Stimulated activated naive CD8-positive, alpha-beta T cell treated with anti-CD3 and anti-CD28 coated beads, Interleukin-15, Interleukin-2, amounts not matched to agents 100 U/mL and 50 U/mL, for 24 hours (primary cell): ENCODE data around the gene ATAD3C.
"Not testable (repeated sequence)": the region's sequence is repeated elsewhere in the genome, so short reads cannot be mapped to it uniquely, and the experiment has no call there.

Experiments used
- ATAC-seq: fragments of 150-1000 bp; cut with Tn5 transposase; one replicate; pipeline ENCODE4 v1.10.0; 2021
- DNase-seq: peaks from one replicate; pipeline ENCODE4 v3.0.0; 2021

Gene ATAD3C

GRCh38 chr1:1476011-1476410 is 26.5 kb downstream of the ATAD3C start:
- DNase-seq, ATAC-seq: not testable (repeated sequence)

- ATAC-seq (no peak), DNase-seq (no peak)
Measured at GRCh38 chr1:1477206-1477605, 27.7 kb downstream of the ATAD3C start.

GRCh38 chr1:1479547-1480487 is 30.3 kb downstream of the ATAD3C start:
- ATAC-seq = no peak

GRCh38 chr1:1480488-1480867 is 31.0 kb downstream of the ATAD3C start:
- ATAC-seq, DNase-seq: not testable (repeated sequence)

More at GRCh38 chr1:1479547-1480487, 30.3 kb downstream of the ATAD3C start:
- DNase-seq = no peak

- ATAC-seq, DNase-seq: not testable (repeated sequence)
Measured at GRCh38 chr1:1481811-1482210, 32.3 kb downstream of the ATAD3C start.

GRCh38 chr1:1482856-1483255 is 33.4 kb downstream of the ATAD3C start:
- no peak for ATAC-seq
- no peak for DNase-seq

- no peak for DNase-seq
- ATAC-seq = no peak
Measured at GRCh38 chr1:1483714-1484113, 34.2 kb downstream of the ATAD3C start.

- peak; percentile 10 for ATAC-seq
- not testable (repeated sequence) for DNase-seq
Measured at GRCh38 chr1:1484976-1485750, 35.7 kb downstream of the ATAD3C start.

GRCh38 chr1:1485755-1486317 is 36.3 kb downstream of the ATAD3C start:
- ATAC-seq, DNase-seq: not testable (repeated sequence)

GRCh38 chr1:1487701-1488100 is 38.2 kb downstream of the ATAD3C start:
- ATAC-seq = no peak

GRCh38 chr1:1489231-1489630 is 39.7 kb downstream of the ATAD3C start:
- DNase-seq (no peak), ATAC-seq (no peak)

More at GRCh38 chr1:1487701-1488100, 38.2 kb downstream of the ATAD3C start:
- DNase-seq = no peak

GRCh38 chr1:1489861-1490260 is 40.4 kb downstream of the ATAD3C start:
- DNase-seq (no peak), ATAC-seq (no peak)

- no peak for DNase-seq
- no peak for ATAC-seq
Measured at GRCh38 chr1:1490633-1491230, 41.2 kb downstream of the ATAD3C start.

- DNase-seq = no peak
Measured at GRCh38 chr1:1491601-1492000, 42.1 kb downstream of the ATAD3C start.

GRCh38 chr1:1494311-1494710 is 44.8 kb downstream of the ATAD3C start:
- DNase-seq, ATAC-seq: not testable (repeated sequence)

More at GRCh38 chr1:1491601-1492000, 42.1 kb downstream of the ATAD3C start:
- no peak for ATAC-seq

GRCh38 chr1:1495461-1495975 is 46.0 kb downstream of the ATAD3C start:
- ATAC-seq, DNase-seq: not testable (repeated sequence)

GRCh38 chr1:1504777-1505365 is 55.4 kb downstream of the ATAD3C start:
- ATAC-seq = peak; percentile 85
- peak; percentile 79 for DNase-seq

GRCh38 chr1:1505366-1505798 is 55.9 kb downstream of the ATAD3C start:
- peak; percentile 48 for ATAC-seq

GRCh38 chr1:1505801-1506200 is 56.3 kb downstream of the ATAD3C start:
- DNase-seq, ATAC-seq: not testable (repeated sequence)

More at GRCh38 chr1:1505366-1505798, 55.9 kb downstream of the ATAD3C start:
- DNase-seq = peak; percentile 43

- ATAC-seq (no peak), DNase-seq (no peak)
Measured at GRCh38 chr1:1507305-1507704, 57.8 kb downstream of the ATAD3C start.
